Keratinocyte (primary cell): ENCODE data around the gene APOBEC3F. TPM values are rescaled to one million over a fixed set of nuclear protein-coding genes. Genes with fewer than 3 reads are reported as not detected.

Experiments used
- DNase-seq: peaks from one replicate; pipeline ENCODE4 v3.0.0-alpha.2; 2011; ENCODE audit warnings: low read depth, missing footprints, low spot score
- FAIRE-seq: peaks from 2 replicates; lab custom pipeline; 2011; peaks lifted over from hg19 to GRCh38; lab: Jason Lieb, UNC
- H2AFZ ChIP-seq: 2 replicates; pipeline ENCODE4 v1.6.0; 2012; ENCODE audit warnings: low read length, control low read depth, inconsistent platforms; ENCODE audit not compliant: control insufficient read depth
- H3K27ac ChIP-seq: 2 replicates; pipeline ENCODE4 v1.5.1; 2011; ENCODE audit warnings: low read length; ENCODE audit not compliant: control insufficient read depth, insufficient read depth
- H3K27me3 ChIP-seq: 3 replicates; pipeline ENCODE4 v1.6.0; 2011; ENCODE audit warnings: low read length; ENCODE audit not compliant: control insufficient read depth, insufficient read depth; ENCODE audit errors: extremely low read depth
- H3K36me3 ChIP-seq, 2 experiments: 2 replicates in 1 of 2; 3 replicates in 1 of 2; pipeline ENCODE4 v1.5.1; 2011; ENCODE audit warnings: low read length in 2 of 2, mild to moderate bottlenecking in 1 of 2; ENCODE audit not compliant: control insufficient read depth in 2 of 2, insufficient read depth in 2 of 2; ENCODE audit errors: extremely low read depth in 1 of 2
- H3K4me1 ChIP-seq: 3 replicates; pipeline ENCODE4 v1.5.1; 2011; ENCODE audit warnings: low read length; ENCODE audit not compliant: control insufficient read depth, insufficient read depth; ENCODE audit errors: extremely low read depth
- H3K4me2 ChIP-seq: 3 replicates; pipeline ENCODE4 v1.6.0; 2011; ENCODE audit warnings: low read depth, low read length; ENCODE audit not compliant: control insufficient read depth, insufficient read depth; ENCODE audit errors: extremely low read depth
- H3K4me3 ChIP-seq, 3 experiments: fragments of 200-600 bp in 1 of 3; sonication (generic) in 1 of 3; 2 replicates in 2 of 3; 3 replicates in 1 of 3; pipeline ENCODE4 v1.5.1; 2011 to 2016; ENCODE audit warnings: low read length in 3 of 3, mild to moderate bottlenecking in 3 of 3, control low read depth in 2 of 3, inconsistent platforms in 1 of 3, low read depth in 1 of 3, mixed read lengths in 1 of 3, mixed run types in 1 of 3, moderate library complexity in 1 of 3; ENCODE audit not compliant: control insufficient read depth in 2 of 3, insufficient read depth in 2 of 3; ENCODE audit errors: extremely low read depth in 1 of 3
- H3K79me2 ChIP-seq: 2 replicates; pipeline ENCODE4 v1.6.0; 2012; ENCODE audit warnings: low read length; ENCODE audit not compliant: control insufficient read depth, insufficient read depth
- H3K9ac ChIP-seq: 3 replicates; pipeline ENCODE4 v1.6.0; 2011; ENCODE audit warnings: low read length; ENCODE audit not compliant: control insufficient read depth, insufficient read depth; ENCODE audit errors: extremely low read depth
- H3K9me1 ChIP-seq: 3 replicates; pipeline ENCODE4 v1.6.0; 2011; ENCODE audit warnings: low read length; ENCODE audit not compliant: control insufficient read depth, insufficient read depth; ENCODE audit errors: extremely low read depth
- H3K9me3 ChIP-seq: 2 replicates; pipeline ENCODE4 v1.5.1; 2012; ENCODE audit warnings: low read depth, low read length; ENCODE audit not compliant: control insufficient read depth
- H4K20me1 ChIP-seq: 3 replicates; pipeline ENCODE4 v1.6.0; 2011; ENCODE audit warnings: low read length; ENCODE audit not compliant: control insufficient read depth, insufficient read depth; ENCODE audit errors: extremely low read depth
- EZH2 ChIP-seq: IDR thresholded peaks from one replicate; pipeline ENCODE4 v1.6.1; 2012; ENCODE audit warnings: inconsistent platforms, mild to moderate bottlenecking, low read length, moderate library complexity
- dilution Hi-C: fragments of 300-500 bp; cut with MboI; formaldehyde crosslinking; loops from one replicate; pipeline ENCODE4 v1.7.0; 2020; ENCODE audit warnings: low sequenced_read_pairs; ENCODE audit not compliant: extremely low pct_ligation_motif_present
- polyA plus RNA-seq, 5 experiments: library from polyadenylated mRNA; depleted of rRNA in 3 of 5; stranded (reverse) in 3 of 5; stranded (forward) in 1 of 5; unstranded in 1 of 5; fragments of >200 nt; gene quantifications; 1 replicate in 1 of 5; 2 replicates in 3 of 5; 3 replicates in 1 of 5; pipeline versions ENCODE4 v1.2.1 to v1.2.3, GENCODE V29; 2011 to 2012; ENCODE audit warnings: missing spikeins in 2 of 5, low read depth in 1 of 5, low replicate concordance in 1 of 5
- TF ChIP-seq, protein P1 (sequence below), 3 experiments: IDR thresholded peaks in 1 of 3; conservative IDR thresholded peaks in 1 of 3; optimal IDR thresholded peaks in 1 of 3; 2 replicates in 2 of 3; 3 replicates in 1 of 3; pipeline versions ENCODE3 to v1.5.1; 2011; ENCODE audit warnings: low read length in 3 of 3, mild to moderate bottlenecking in 3 of 3, moderate library complexity in 2 of 3, control low read depth in 1 of 3, inconsistent platforms in 1 of 3; ENCODE audit not compliant: insufficient read depth in 2 of 3; ENCODE audit errors: extremely low read depth in 1 of 3

The APOBEC3F gene
- polyA plus RNA-seq, 1 donor (not counting 4 experiments of a cell fraction or from before 2014, with no cell fraction given) = 7.9 TPM

GRCh38 chr22:39089928-39090327 is 49.3 kb downstream of the APOBEC3F start:
- FAIRE-seq = no peak
- Histone ChIP-seq H3K4me2 (peak overlapping the region; percentile 71), H3K27ac (peak overlapping the region; percentile 16)

DNA sequence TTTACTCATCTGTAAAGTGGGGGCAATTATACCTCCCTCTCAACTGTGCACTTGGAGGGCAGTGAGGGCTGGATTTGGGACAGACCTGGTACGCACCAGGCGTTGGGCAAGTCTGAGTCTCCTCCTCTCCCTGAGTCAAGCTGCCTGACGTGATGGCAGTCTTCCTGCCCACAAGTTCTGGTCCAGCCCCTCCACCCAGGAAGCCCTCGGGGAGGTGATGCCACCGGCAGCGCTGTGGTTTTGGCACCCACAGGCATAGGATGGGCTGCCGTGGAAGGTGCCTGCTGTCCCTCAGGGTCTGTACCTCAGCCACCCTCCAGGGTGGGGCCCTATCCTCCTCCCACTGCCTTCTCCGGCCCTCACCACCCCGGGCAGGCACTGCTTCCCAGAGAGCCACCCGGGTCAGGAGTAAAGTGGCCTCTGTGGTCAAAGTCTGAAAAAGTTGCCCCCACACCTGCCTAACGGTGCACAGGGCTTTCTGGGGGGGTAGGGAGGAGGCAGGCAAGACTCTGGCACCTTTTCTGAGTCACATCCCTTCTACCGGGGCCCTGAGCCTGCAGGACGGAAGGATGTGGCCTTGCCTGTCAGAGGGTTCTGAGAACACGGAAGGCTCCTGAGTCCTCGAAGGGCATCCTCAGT is 49.9 kb downstream of the APOBEC3F start:
- Histone ChIP-seq H3K4me3 (peak overlapping the region in 1 of 3 experiments; percentile 24), H2AFZ (peak overlapping the region; percentile 41), H3K9me3 (no peaks in the 10 kb centered on the region), H3K27ac (peak overlapping the region; percentile 16), H3K9ac (peak overlapping the region; percentile 13), H3K4me1 (peaks cover 25% of the 10 kb centered on the region), H4K20me1 (no peaks in the 10 kb centered on the region), H3K4me2 (peak overlapping the region; percentile 71), H3K27me3 (no peaks in the 10 kb centered on the region), H3K9me1 (no peaks in the 10 kb centered on the region), H3K79me2 (no peaks in the 10 kb centered on the region), H3K36me3 (no peaks in the 10 kb centered on the region)
- FAIRE-seq (peak; percentile 100), DNase-seq (peak; percentile 86)
- TF ChIP-seq EZH2 = no peak
- TF ChIP-seq, protein P1, sequence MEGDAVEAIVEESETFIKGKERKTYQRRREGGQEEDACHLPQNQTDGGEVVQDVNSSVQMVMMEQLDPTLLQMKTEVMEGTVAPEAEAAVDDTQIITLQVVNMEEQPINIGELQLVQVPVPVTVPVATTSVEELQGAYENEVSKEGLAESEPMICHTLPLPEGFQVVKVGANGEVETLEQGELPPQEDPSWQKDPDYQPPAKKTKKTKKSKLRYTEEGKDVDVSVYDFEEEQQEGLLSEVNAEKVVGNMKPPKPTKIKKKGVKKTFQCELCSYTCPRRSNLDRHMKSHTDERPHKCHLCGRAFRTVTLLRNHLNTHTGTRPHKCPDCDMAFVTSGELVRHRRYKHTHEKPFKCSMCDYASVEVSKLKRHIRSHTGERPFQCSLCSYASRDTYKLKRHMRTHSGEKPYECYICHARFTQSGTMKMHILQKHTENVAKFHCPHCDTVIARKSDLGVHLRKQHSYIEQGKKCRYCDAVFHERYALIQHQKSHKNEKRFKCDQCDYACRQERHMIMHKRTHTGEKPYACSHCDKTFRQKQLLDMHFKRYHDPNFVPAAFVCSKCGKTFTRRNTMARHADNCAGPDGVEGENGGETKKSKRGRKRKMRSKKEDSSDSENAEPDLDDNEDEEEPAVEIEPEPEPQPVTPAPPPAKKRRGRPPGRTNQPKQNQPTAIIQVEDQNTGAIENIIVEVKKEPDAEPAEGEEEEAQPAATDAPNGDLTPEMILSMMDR (optimal IDR thresholded peaks at IDR 0.05 in 1 of 3, IDR thresholded peaks at IDR 0.05 in 1 of 3, conservative IDR thresholded peaks at IDR 0.05 in 1 of 3; ENCODE audit: extremely low read depth in 1 of 3, insufficient read depth in 2 of 3, low read length in 3 of 3) = no peak
- dilution Hi-C loops = no loop called here

More at GRCh38 chr22:39089928-39090327, 49.3 kb downstream of the APOBEC3F start:
- Histone ChIP-seq H3K79me2 (no peaks in the 10 kb centered on the region), H3K27me3 (no peaks in the 10 kb centered on the region), H2AFZ (no peak overlapping the region), H3K4me3 (no peak overlapping the region), H3K36me3 (no peaks in the 10 kb centered on the region), H4K20me1 (no peaks in the 10 kb centered on the region), H3K9me3 (no peaks in the 10 kb centered on the region), H3K9me1 (no peaks in the 10 kb centered on the region), H3K9ac (no peak overlapping the region), H3K4me1 (peaks cover 25% of the 10 kb centered on the region)
- TF ChIP-seq EZH2 = no peak
- TF ChIP-seq, protein P1 (optimal IDR thresholded peaks at IDR 0.05 in 1 of 3, IDR thresholded peaks at IDR 0.05 in 1 of 3, conservative IDR thresholded peaks at IDR 0.05 in 1 of 3; ENCODE audit: extremely low read depth in 1 of 3, insufficient read depth in 2 of 3, low read length in 3 of 3) = no peak
- dilution Hi-C loops = no loop called here
- no peak for DNase-seq
